VCaP (cell line): ENCODE measurements around the gene LTBP1.

ENCODE experiments used
- H3K27ac ChIP-seq: fragments of 450-650 bp; 2 replicates; pipeline ENCODE4 v1.5.1; 2017
- CTCF ChIP-seq: fragments of 450-650 bp; conservative IDR thresholded peaks from 2 replicates; pipeline ENCODE4 v1.5.1; 2017; ENCODE audit warnings: mild to moderate bottlenecking, moderate library complexity

LTBP1 gene

GRCh38 chr2:33002863-33003262, 56.1 kb downstream of the LTBP1 start:
- no peak overlapping the region for H3K27ac ChIP-seq
- no peak for TF ChIP-seq CTCF

- no peak for TF ChIP-seq CTCF
- no peak overlapping the region for H3K27ac ChIP-seq
Measured at GRCh38 chr2:33005057-33005456, 58.3 kb downstream of the LTBP1 start.

- TF ChIP-seq CTCF: no peak
Measured at GRCh38 chr2:33008716-33009115, 62.0 kb downstream of the LTBP1 start.

GRCh38 chr2:33009249-33009648, 62.5 kb downstream of the LTBP1 start:
- no peak overlapping the region for H3K27ac ChIP-seq
- no peak for TF ChIP-seq CTCF

More at GRCh38 chr2:33008716-33009115, 62.0 kb downstream of the LTBP1 start:
- H3K27ac ChIP-seq: no peak overlapping the region

- H3K27ac ChIP-seq: no peak overlapping the region
- no peak for TF ChIP-seq CTCF
Measured at GRCh38 chr2:33011373-33011772, 64.6 kb downstream of the LTBP1 start.

- TF ChIP-seq CTCF: no peak
- H3K27ac ChIP-seq: no peak overlapping the region
Measured at GRCh38 chr2:33011941-33012340, 65.2 kb downstream of the LTBP1 start.

- no peak overlapping the region for H3K27ac ChIP-seq
- no peak for TF ChIP-seq CTCF
Measured at GRCh38 chr2:33013684-33014110, 66.9 kb downstream of the LTBP1 start.

GRCh38 chr2:33014268-33014667, 67.5 kb downstream of the LTBP1 start:
- no peak for TF ChIP-seq CTCF
- no peak overlapping the region for H3K27ac ChIP-seq
